ENCODE results near the gene TBC1D4. TPM values are rescaled to one million over a fixed set of nuclear protein-coding genes. Genes with fewer than 3 reads are reported as not detected.

The TBC1D4 gene
- total RNA-seq, 4 donors from 2014 or later, result 14.2 to 32.0 (median 20.6) TPM

GRCh38 chr13:75383064-75383715 is 98.8 kb downstream of the TBC1D4 start:
- intact Hi-C loops (cut with DNase I), result no loop called here
- WGBS, result 93% methylated on average over 6 of the region's 6 CpGs
- H3K27ac ChIP-seq (replicated peaks in 1 of 4), result no peak overlapping the region
- H3K36me3 ChIP-seq, result no peaks in the 10 kb centered on the region
- peaks cover 0 to 5% (median 0%) of the 10 kb centered on the region in 4 donors for H3K4me1 ChIP-seq
- DNase-seq (ENCODE audit: extremely low spot score), result no peak
- H3K27me3 ChIP-seq, result no peaks in the 10 kb centered on the region
- H3K9me3 ChIP-seq, result no peaks in the 10 kb centered on the region
- no peak for TF ChIP-seq POLR2A (IDR thresholded peaks at IDR 0.05; ENCODE audit: low read depth)
- TF ChIP-seq EP300 (IDR thresholded peaks at IDR 0.05), result no peak
- no peak for TF ChIP-seq CTCF (IDR thresholded peaks at IDR 0.05)
- no peak overlapping the region for H3K4me3 ChIP-seq

- H3K4me3 ChIP-seq, result no peak overlapping the region
- no peak for DNase-seq (ENCODE audit: extremely low spot score)
- WGBS, result 57% methylated on average over 1 of the region's 1 CpG
- H3K27me3 ChIP-seq, result no peaks in the 10 kb centered on the region
- intact Hi-C loops (cut with DNase I), result no loop called here
- H3K36me3 ChIP-seq, result no peaks in the 10 kb centered on the region
- no peak overlapping the region for H3K27ac ChIP-seq (replicated peaks in 1 of 4)
- TF ChIP-seq POLR2AphosphoS5 (IDR thresholded peaks at IDR 0.05) (no peak), POLR2A (IDR thresholded peaks at IDR 0.05; ENCODE audit: low read depth) (no peak), EP300 (IDR thresholded peaks at IDR 0.05) (no peak), CTCF (IDR thresholded peaks at IDR 0.05) (no peak)
- H3K4me1 ChIP-seq, result peaks cover 3 to 4% (median 4%) of the 10 kb centered on the region in 4 donors
- H3K9me3 ChIP-seq, result no peaks in the 10 kb centered on the region
Measured at GRCh38 chr13:75378301-75378700, 103.7 kb downstream of the TBC1D4 start.

- Histone ChIP-seq H3K4me1 (peaks cover 7 to 18% (median 16%) of the 10 kb centered on the region in 4 donors), H3K9me3 (no peaks in the 10 kb centered on the region), H3K36me3 (no peaks in the 10 kb centered on the region), H3K27ac (replicated peaks in 1 of 4) (no peak overlapping the region), H3K4me3 (no peak overlapping the region), H3K27me3 (no peaks in the 10 kb centered on the region)
- intact Hi-C loops (cut with DNase I), result no loop called here
- no peak for DNase-seq (ENCODE audit: extremely low spot score)
- 94% methylated on average over 6 of the region's 6 CpGs for WGBS
- TF ChIP-seq POLR2A (IDR thresholded peaks at IDR 0.05; ENCODE audit: low read depth), result no peak
- no peak for TF ChIP-seq POLR2AphosphoS5 (IDR thresholded peaks at IDR 0.05)
- no peak for TF ChIP-seq EP300 (IDR thresholded peaks at IDR 0.05)
- TF ChIP-seq CTCF (IDR thresholded peaks at IDR 0.05), result no peak
Measured at GRCh38 chr13:75376792-75377402, 105.1 kb downstream of the TBC1D4 start.

GRCh38 chr13:75375329-75375728 is 106.6 kb downstream of the TBC1D4 start:
- DNase-seq (ENCODE audit: extremely low spot score), result no peak
- intact Hi-C loops (cut with DNase I), result no loop called here
- Histone ChIP-seq H3K36me3 (no peaks in the 10 kb centered on the region), H3K4me3 (no peak overlapping the region), H3K9me3 (no peaks in the 10 kb centered on the region), H3K4me1 (peaks cover 12 to 22% (median 19%) of the 10 kb centered on the region in 4 donors), H3K27me3 (no peaks in the 10 kb centered on the region), H3K27ac (replicated peaks in 1 of 4) (no peak overlapping the region)
- no peak for TF ChIP-seq EP300 (IDR thresholded peaks at IDR 0.05)
- no peak for TF ChIP-seq POLR2AphosphoS5 (IDR thresholded peaks at IDR 0.05)
- no peak for TF ChIP-seq CTCF (IDR thresholded peaks at IDR 0.05)
- no peak for TF ChIP-seq POLR2A (IDR thresholded peaks at IDR 0.05; ENCODE audit: low read depth)
- 79% methylated on average over 2 of the region's 2 CpGs for WGBS

Data from esophagus muscularis mucosa (tissue), 4 donors.